IMR-90 (cell line): ENCODE data around the gene CLDN2. TPM values are rescaled to one million over a fixed set of nuclear protein-coding genes. Genes with fewer than 3 reads are reported as not detected.
A peak's percentile ranks its signal among the peaks of the same experiment; 100 is the strongest.
"Not testable (repeated sequence)": the region's sequence is repeated elsewhere in the genome, so short reads cannot be mapped to it uniquely, and the experiment has no call there.

Experiments
- ATAC-seq: fragments of 200-7000 bp; cut with Tn5 transposase; 2 replicates; pipeline ENCODE4 v1.9.1; 2020; ENCODE audit warnings: low read depth, mild to moderate bottlenecking, moderate library complexity
- Bru-seq: library from RNA; stranded (reverse); fragments of 400-500 nt; gene quantifications from one replicate; lab custom pipeline; 2021; lab: Mats Ljungman, UMichigan
- BruChase-seq, 2 experiments: library from RNA; stranded (reverse); fragments of 400-500 nt; gene quantifications; one replicate each; lab custom pipeline; 2021; lab: Mats Ljungman, UMichigan
- BruUV-seq: library from RNA; stranded (reverse); fragments of 400-500 nt; replicated peaks from 2 replicates; lab custom pipeline; 2021; lab: Mats Ljungman, UMichigan
- CTCF ChIA-PET: fragments of 300-600 bp; formaldehyde crosslinking; extraction: SDS; loops from one replicate; lab custom pipeline; 2021; ENCODE audit warnings: antibody characterized with exemption; lab: Yijun Ruan, JAX
- POLR2A ChIA-PET: fragments of 300-600 bp; sonication (Branson Sonifier 250); formaldehyde crosslinking; loops from one replicate; lab custom pipeline; 2022; ENCODE audit warnings: antibody characterized with exemption; ENCODE audit not compliant: unreplicated experiment; lab: Charles Lee
- DNase-seq: peaks from one replicate; pipeline ENCODE4 v3.0.0; 2013
- H2AFZ ChIP-seq: replicated peaks from 2 replicates; pipeline ENCODE3; 2013; ENCODE audit warnings: low read length, mild to moderate bottlenecking; ENCODE audit not compliant: poor library complexity
- H2AK5ac ChIP-seq: 2 replicates; pipeline ENCODE4 v1.6.1; 2013; ENCODE audit warnings: low read depth, low read length, inconsistent platforms
- H2AK9ac ChIP-seq: replicated peaks from 2 replicates; pipeline ENCODE3; 2013; ENCODE audit warnings: mild to moderate bottlenecking, low read depth, low read length, moderate library complexity; ENCODE audit not compliant: poor library complexity
- H2BK120ac ChIP-seq: 2 replicates; pipeline ENCODE4 v1.6.1; 2013; ENCODE audit warnings: low read depth, low read length, inconsistent platforms
- H2BK15ac ChIP-seq: 3 replicates; pipeline ENCODE4 v1.6.1; 2013; ENCODE audit warnings: low read depth, low read length, inconsistent platforms
- H2BK20ac ChIP-seq: 2 replicates; pipeline ENCODE4 v1.6.1; 2013; ENCODE audit warnings: low read depth, mild to moderate bottlenecking, inconsistent platforms, low read length, moderate library complexity
- H2BK5ac ChIP-seq: 2 replicates; pipeline ENCODE4 v1.6.1; 2013; ENCODE audit warnings: mild to moderate bottlenecking, low read depth, low read length, inconsistent platforms; ENCODE audit not compliant: poor library complexity, severe bottlenecking
- H3K14ac ChIP-seq: replicated peaks from 2 replicates; pipeline ENCODE4 v1.6.1; 2013; ENCODE audit warnings: low read depth, low read length, inconsistent platforms
- H3K18ac ChIP-seq: 2 replicates; pipeline ENCODE4 v1.6.1; 2013; ENCODE audit warnings: low read depth, low read length, control low read depth
- H3K23ac ChIP-seq: 2 replicates; pipeline ENCODE4 v1.6.1; 2013; ENCODE audit warnings: low read depth, low read length, inconsistent platforms
- H3K27ac ChIP-seq: 2 replicates; pipeline ENCODE4 v1.5.1; 2013; ENCODE audit warnings: mild to moderate bottlenecking, control low read depth, low read length; ENCODE audit not compliant: insufficient read depth
- H3K27me3 ChIP-seq: 2 replicates; pipeline ENCODE4 v1.6.1; 2013; ENCODE audit warnings: low read length; ENCODE audit not compliant: control insufficient read depth, insufficient read depth
- H3K36me3 ChIP-seq: 2 replicates; pipeline ENCODE4 v1.6.1; 2013; ENCODE audit warnings: low read length, mixed read lengths; ENCODE audit not compliant: control insufficient read depth, insufficient read depth
- H3K4ac ChIP-seq: 2 replicates; pipeline ENCODE4 v1.6.1; 2013; ENCODE audit warnings: low read depth, low read length, inconsistent platforms
- H3K4me1 ChIP-seq: 2 replicates; pipeline ENCODE4 v1.6.1; 2013; ENCODE audit warnings: low read length, mixed read lengths; ENCODE audit not compliant: control insufficient read depth, insufficient read depth
- H3K4me2 ChIP-seq: 2 replicates; pipeline ENCODE4 v1.6.1; 2013; ENCODE audit warnings: low read depth, mild to moderate bottlenecking, control low read depth, low read length, moderate library complexity
- H3K4me3 ChIP-seq: 2 replicates; pipeline ENCODE4 v1.5.1; 2013; ENCODE audit warnings: low read depth, mild to moderate bottlenecking, control low read depth, low read length, moderate library complexity; ENCODE audit not compliant: insufficient read depth
- H3K56ac ChIP-seq: 2 replicates; pipeline ENCODE4 v1.6.1; 2013; ENCODE audit warnings: low read length, inconsistent platforms; ENCODE audit not compliant: insufficient read depth; ENCODE audit errors: extremely low read depth
- H3K79me1 ChIP-seq, 2 experiments: 2 replicates each; pipeline ENCODE4 v1.6.1; 2013; ENCODE audit warnings: low read length in 2 of 2, inconsistent platforms in 1 of 2, low read depth in 1 of 2
- H3K9ac ChIP-seq: 2 replicates; pipeline ENCODE4 v1.6.1; 2013; ENCODE audit warnings: low read depth, low read length, control low read depth
- H3K9me1 ChIP-seq: 2 replicates; pipeline ENCODE4 v1.6.1; 2013; ENCODE audit warnings: low read length, inconsistent platforms; ENCODE audit not compliant: insufficient read depth
- H3K9me3 ChIP-seq: 2 replicates; pipeline ENCODE4 v1.6.1; 2013; ENCODE audit warnings: low read length; ENCODE audit not compliant: control insufficient read depth, insufficient read depth
- H4K20me1 ChIP-seq: 2 replicates; pipeline ENCODE4 v1.6.1; 2013; ENCODE audit warnings: low read length, inconsistent platforms; ENCODE audit not compliant: insufficient read depth
- H4K5ac ChIP-seq: 2 replicates; pipeline ENCODE4 v1.6.1; 2013; ENCODE audit warnings: mild to moderate bottlenecking, low read depth, low read length, control low read depth
- H4K8ac ChIP-seq, 2 experiments: 2 replicates each; pipeline ENCODE4 v1.6.1; 2013; ENCODE audit warnings: low read depth in 2 of 2, low read length in 2 of 2, control low read depth in 1 of 2, inconsistent platforms in 1 of 2
- H4K91ac ChIP-seq: 2 replicates; pipeline ENCODE4 v1.6.1; 2013; ENCODE audit warnings: low read depth, low read length, inconsistent platforms; ENCODE audit not compliant: insufficient read depth
- MAZ ChIP-seq: IDR thresholded peaks from 2 replicates; pipeline ENCODE4 v1.6.1; 2012; ENCODE audit warnings: low read depth, mild to moderate bottlenecking, low read length, improper control_type of control experiment, moderate library complexity, borderline replicate concordance
- POLR2A ChIP-seq: IDR thresholded peaks from 2 replicates; pipeline ENCODE4 v1.6.1; 2012; ENCODE audit warnings: mild to moderate bottlenecking, low read depth, low read length
- WGBS, 2 experiments: methylation state at CpG; one replicate each; pipeline versions ENCODE4 v1.1.5 to v1.1.7; 2013; ENCODE audit warnings: missing lambda C conversion rate in 2 of 2; ENCODE audit not compliant: insufficient read length in 1 of 2; ENCODE audit errors: extremely low coverage in 2 of 2; 5-methylcytosine and 5-hydroxymethylcytosine counted together
- dilution Hi-C: fragments of 300-500 bp; cut with HindIII; formaldehyde crosslinking; loops from one replicate; pipeline ENCODE4 v1.14.3; 2018; ENCODE audit warnings: low sequenced_read_pairs; ENCODE audit not compliant: unreplicated experiment
- in situ Hi-C: fragments of 300-500 bp; cut with MboI; formaldehyde crosslinking; loops from 3 replicates; pipeline ENCODE4 v1.14.3; 2019; ENCODE audit warnings: low sequenced_read_pairs, inconsistent platforms, mixed read lengths
- intact Hi-C: fragments of 100-400 bp; cut with micrococcal nuclease; formaldehyde crosslinking; loops from 2 replicates; pipeline ENCODE4 v1.10.0; 2022
- long read RNA-seq: library from polyadenylated mRNA; unstranded; transcript quantifications from one replicate; pipeline ENCODE4 v2.0.0, GENCODE V29; 2021; ENCODE audit not compliant: unreplicated experiment
- polyA plus RNA-seq, 3 experiments: library from polyadenylated mRNA; depleted of rRNA; stranded (reverse); fragments of >200 nt; gene quantifications; 2 replicates each; pipeline ENCODE4 v1.2.3, GENCODE V29; 2012; ENCODE audit warnings: low replicate concordance in 1 of 3
- total RNA-seq: library from RNA; depleted of rRNA; stranded (reverse); fragments of >200 nt; gene quantifications from 2 replicates; pipeline ENCODE4 v1.2.3, GENCODE V29; 2012; rRNA removed
- TF ChIP-seq, protein P1 (sequence below): conservative IDR thresholded peaks from 2 replicates; pipeline ENCODE4 v1.5.1; 2012; ENCODE audit warnings: mild to moderate bottlenecking, low read depth, low read length, improper control_type of control experiment

The CLDN2 gene
- total RNA-seq (not detected in 2 replicates), polyA plus RNA-seq (2012; rRNA removed) (0.03 TPM in 2 replicates), Bru-seq, nascent RNA (not detected), BruChase-seq, experiment 1, labeled RNA remaining after a 6-hour chase (percentile 20 among the genes with signal in this experiment), BruChase-seq, experiment 2, labeled RNA remaining after a 2-hour chase (percentile 16 among the genes with signal in this experiment)
- 0.01 TPM in 1 of 2 replicates, not detected in the other for polyA plus RNA-seq (2012; cell fraction: cytosol; rRNA removed)
- 0.02 and 0.08 TPM in 2 replicates for polyA plus RNA-seq (2012; cell fraction: nucleus; rRNA removed; ENCODE audit: low replicate concordance)
- long read RNA-seq, result 0 reads

GRCh38 chrX:106919932-106920452, at the start of gene CLDN2:
Gene CLDN2 (plus strand): TSS chrX:106920402. CDS start chrX:106928229, 7,827 bp downstream.
- Histone ChIP-seq H4K8ac (no peak within 1 kb of the TSS), H3K27me3 (peaks cover 9% of the 10 kb centered on the region), H3K4me2 (no peak within 1 kb of the TSS), H2BK5ac (no peak within 1 kb of the TSS), H4K5ac (no peak within 1 kb of the TSS), H4K20me1 (no peaks in the 10 kb centered on the region), H2BK120ac (no peak within 1 kb of the TSS), H2AFZ (no peak within 1 kb of the TSS), H3K9me3 (no peaks in the 10 kb centered on the region), H3K36me3 (no peaks in the 10 kb centered on the region), H3K4ac (no peak within 1 kb of the TSS), H3K9ac (no peak within 1 kb of the TSS), H3K4me1 (no peaks in the 10 kb centered on the region), H2AK9ac (no peak within 1 kb of the TSS), H3K56ac (no peak within 1 kb of the TSS), H2BK20ac (no peak within 1 kb of the TSS), H3K14ac (no peak within 1 kb of the TSS), H4K91ac (no peak within 1 kb of the TSS), H2BK15ac (no peak within 1 kb of the TSS), H3K9me1 (no peaks in the 10 kb centered on the region), H3K23ac (no peak within 1 kb of the TSS), H3K4me3 (no peak within 1 kb of the TSS), H3K79me1 (no peaks in the 10 kb centered on the region), H3K18ac (no peak within 1 kb of the TSS), H2AK5ac (no peak within 1 kb of the TSS), H3K27ac (no peak within 1 kb of the TSS)
- ATAC-seq (no peak), DNase-seq (no peak)
- CTCF ChIA-PET, result interaction anchor here (0.6 kb wide), 1 partner anchor 810 kb away, joined by 3 read pairs; no protein-coding TSS in a partner anchor
- intact Hi-C loops (no loop called here), dilution Hi-C loops (no loop called here), in situ Hi-C loops (no loop called here)
- BruUV-seq, result no TSS peak
- POLR2A ChIA-PET, result no interaction called here
- WGBS, 2 experiments, result no CpG with 5 or more reads among the region's 2 CpGs
- TF ChIP-seq POLR2A, result no peak
- no peak for TF ChIP-seq MAZ
- TF ChIP-seq, protein P1, sequence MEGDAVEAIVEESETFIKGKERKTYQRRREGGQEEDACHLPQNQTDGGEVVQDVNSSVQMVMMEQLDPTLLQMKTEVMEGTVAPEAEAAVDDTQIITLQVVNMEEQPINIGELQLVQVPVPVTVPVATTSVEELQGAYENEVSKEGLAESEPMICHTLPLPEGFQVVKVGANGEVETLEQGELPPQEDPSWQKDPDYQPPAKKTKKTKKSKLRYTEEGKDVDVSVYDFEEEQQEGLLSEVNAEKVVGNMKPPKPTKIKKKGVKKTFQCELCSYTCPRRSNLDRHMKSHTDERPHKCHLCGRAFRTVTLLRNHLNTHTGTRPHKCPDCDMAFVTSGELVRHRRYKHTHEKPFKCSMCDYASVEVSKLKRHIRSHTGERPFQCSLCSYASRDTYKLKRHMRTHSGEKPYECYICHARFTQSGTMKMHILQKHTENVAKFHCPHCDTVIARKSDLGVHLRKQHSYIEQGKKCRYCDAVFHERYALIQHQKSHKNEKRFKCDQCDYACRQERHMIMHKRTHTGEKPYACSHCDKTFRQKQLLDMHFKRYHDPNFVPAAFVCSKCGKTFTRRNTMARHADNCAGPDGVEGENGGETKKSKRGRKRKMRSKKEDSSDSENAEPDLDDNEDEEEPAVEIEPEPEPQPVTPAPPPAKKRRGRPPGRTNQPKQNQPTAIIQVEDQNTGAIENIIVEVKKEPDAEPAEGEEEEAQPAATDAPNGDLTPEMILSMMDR, result no peak

DNA sequence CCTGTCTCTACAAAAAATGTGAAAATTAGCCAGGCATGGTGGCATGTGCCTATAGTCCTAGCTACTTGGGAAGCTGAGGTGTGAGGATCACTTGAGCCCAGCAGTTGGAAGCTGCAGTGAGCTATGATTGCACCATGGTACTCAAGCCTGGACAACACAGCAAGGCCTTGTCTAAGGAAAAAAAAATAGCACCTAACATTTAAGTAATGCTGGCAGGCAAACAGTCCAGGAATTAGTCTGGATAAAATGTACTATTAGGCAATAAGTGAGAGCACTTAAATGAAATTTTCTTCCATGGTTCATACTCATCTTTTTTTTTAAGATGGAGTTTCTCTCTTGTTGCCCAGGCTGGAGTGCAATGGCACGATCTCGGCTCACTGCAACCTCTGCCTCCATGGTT, 47.4 kb upstream of the CLDN2 start:
- intact Hi-C loops, result loop anchor here (5.0 kb wide), 1 partner anchor 390 kb away; no protein-coding TSS in a partner anchor
- not testable (repeated sequence) for BruUV-seq

More for the DNA sequence above, 47.4 kb upstream of the CLDN2 start:
- H4K8ac ChIP-seq, H3K27ac ChIP-seq, ATAC-seq, CTCF ChIA-PET, H2BK120ac ChIP-seq, POLR2A ChIA-PET, H2AK5ac ChIP-seq, H3K56ac ChIP-seq, H3K36me3 ChIP-seq, H3K4me1 ChIP-seq, H2AK9ac ChIP-seq, H4K5ac ChIP-seq, H3K4ac ChIP-seq, H3K4me2 ChIP-seq, H3K4me3 ChIP-seq, H4K91ac ChIP-seq, H2BK5ac ChIP-seq, H3K9me1 ChIP-seq, H3K18ac ChIP-seq, H3K9me3 ChIP-seq, in situ Hi-C loops, H3K27me3 ChIP-seq, H3K9ac ChIP-seq, H3K23ac ChIP-seq, H3K79me1 ChIP-seq, H2BK15ac ChIP-seq, H4K20me1 ChIP-seq, H2AFZ ChIP-seq, H3K14ac ChIP-seq, dilution Hi-C loops, H2BK20ac ChIP-seq, DNase-seq: not testable (repeated sequence)
- no CpG with 5 or more reads among the region's 2 CpGs for WGBS, 2 experiments
